GM12878 (cell line): Measurements from ENCODE around the gene MISP3. TPM values are rescaled to one million over a fixed set of nuclear protein-coding genes. Genes with fewer than 3 reads are reported as not detected.

Source experiments
- ATAC-seq: fragments of 200-7000 bp; cut with Tn5 transposase; 3 replicates; pipeline ENCODE4 v1.9.1; 2020; ENCODE audit warnings: mild to moderate bottlenecking, moderate library complexity
- BruUV-seq: library from RNA; stranded (reverse); fragments of 400-500 nt; replicated peaks from 2 replicates; lab custom pipeline; 2021; lab: Mats Ljungman, UMichigan
- CTCF ChIA-PET: fragments of 300-600 bp; sonication (Branson Sonifier 250); formaldehyde crosslinking; extraction: SDS; loops from one replicate; lab custom pipeline; 2021; ENCODE audit warnings: inconsistent platforms; lab: Yijun Ruan, JAX
- POLR2A ChIA-PET: fragments of 350-600 bp; formaldehyde crosslinking; extraction: SDS; loops from one replicate; lab custom pipeline; 2021; ENCODE audit warnings: inconsistent platforms; lab: Charles Lee
- RAD21 ChIA-PET: fragments of 300-600 bp; sonication (Branson Sonifier 250); formaldehyde crosslinking; loops from one replicate; lab custom pipeline; 2023; ENCODE audit warnings: antibody characterized with exemption; ENCODE audit not compliant: unreplicated experiment; lab: Charles Lee
- SMC1A ChIA-PET: fragments of 300-600 bp; sonication (Branson Sonifier 250); formaldehyde crosslinking; loops from one replicate; lab custom pipeline; 2023; ENCODE audit not compliant: unreplicated experiment, uncharacterized antibody; lab: Charles Lee
- DNase-seq: peaks from one replicate; pipeline ENCODE4 v3.0.0-alpha.2; 2011; ENCODE audit warnings: low read depth, low spot score
- FAIRE-seq: peaks from 3 replicates; lab custom pipeline; 2011; peaks lifted over from hg19 to GRCh38; lab: Jason Lieb, UNC
- H2AFZ ChIP-seq: 2 replicates; pipeline ENCODE4 v1.6.0; 2011; ENCODE audit warnings: low read depth, low read length, control low read depth; ENCODE audit not compliant: control insufficient read depth
- H3K27ac ChIP-seq: 2 replicates; pipeline ENCODE4 v1.5.1; 2011; ENCODE audit warnings: control low read depth; ENCODE audit not compliant: control insufficient read depth, insufficient read depth
- H3K27me3 ChIP-seq, 2 experiments: replicated peaks in 1 of 2; 2 replicates each; pipeline versions ENCODE4 v1.6.0 to v1.6.1; 2011; ENCODE audit warnings: low read length in 1 of 2; ENCODE audit not compliant: control insufficient read depth in 2 of 2, insufficient read depth in 2 of 2
- H3K36me3 ChIP-seq, 2 experiments: 2 replicates each; pipeline ENCODE4 v1.5.1; 2011; ENCODE audit warnings: low read length in 1 of 2; ENCODE audit not compliant: control insufficient read depth in 2 of 2, insufficient read depth in 2 of 2
- H3K4me1 ChIP-seq: 2 replicates; pipeline ENCODE4 v1.6.1; 2011; ENCODE audit warnings: mild to moderate bottlenecking, low read length, moderate library complexity, mixed read lengths; ENCODE audit not compliant: control insufficient read depth, insufficient read depth
- H3K4me2 ChIP-seq: 2 replicates; pipeline ENCODE4 v1.6.0; 2011; ENCODE audit warnings: control low read depth; ENCODE audit not compliant: control insufficient read depth, insufficient read depth
- H3K4me3 ChIP-seq: fragments of 200-600 bp; sonication (generic); 2 replicates; pipeline ENCODE4 v1.5.1; 2016
- H3K79me2 ChIP-seq: 2 replicates; pipeline ENCODE4 v1.6.0; 2011; ENCODE audit warnings: low read length; ENCODE audit not compliant: control insufficient read depth, insufficient read depth
- H3K9ac ChIP-seq: 2 replicates; pipeline ENCODE4 v1.8.0; 2011; ENCODE audit warnings: low read length, control low read depth, mixed read lengths; ENCODE audit not compliant: control insufficient read depth, insufficient read depth
- H3K9me3 ChIP-seq: replicated peaks from 3 replicates; pipeline ENCODE4 v1.5.1; 2011; ENCODE audit warnings: mild to moderate bottlenecking, low read length; ENCODE audit not compliant: control insufficient read depth, insufficient read depth
- H4K20me1 ChIP-seq: 2 replicates; pipeline ENCODE4 v1.6.0; 2011; ENCODE audit not compliant: control insufficient read depth, insufficient read depth
- ASH2L ChIP-seq: fragments of 300-600, 200-600 bp; sonication (generic); IDR thresholded peaks from 2 replicates; pipeline ENCODE4 v1.6.1; 2017; ENCODE audit warnings: low read depth, mild to moderate bottlenecking, borderline replicate concordance
- BHLHE40 ChIP-seq, 2 experiments: fragments of 450-650 bp in 1 of 2; IDR thresholded peaks; 2 replicates each; pipeline ENCODE4 v1.6.1; 2011 to 2017; ENCODE audit warnings: low read depth in 2 of 2, borderline replicate concordance in 1 of 2, improper control_type of control experiment in 1 of 2, low read length in 1 of 2, mild to moderate bottlenecking in 1 of 2
- CREB1 ChIP-seq: IDR thresholded peaks from 2 replicates; pipeline ENCODE4 v1.6.1; 2012; ENCODE audit warnings: low read depth, mild to moderate bottlenecking, inconsistent platforms
- CREM ChIP-seq: IDR thresholded peaks from 2 replicates; pipeline ENCODE4 v1.6.1; 2014; ENCODE audit warnings: antibody characterized with exemption, low read depth
- ELK1 ChIP-seq: IDR thresholded peaks from 2 replicates; pipeline ENCODE4 v1.6.1; 2012; ENCODE audit warnings: low read depth, low read length, improper control_type of control experiment
- FOXK2 ChIP-seq: fragments of 450-650 bp; IDR thresholded peaks from 2 replicates; pipeline ENCODE4 v1.6.1; 2017; ENCODE audit warnings: mild to moderate bottlenecking, moderate library complexity
- HCFC1 ChIP-seq: fragments of 150-350 bp; IDR thresholded peaks from 2 replicates; pipeline ENCODE4 v1.6.1; 2014; ENCODE audit warnings: low read length
- MEF2A ChIP-seq: IDR thresholded peaks from 2 replicates; pipeline ENCODE4 v1.6.1; 2011; ENCODE audit warnings: low read depth, mild to moderate bottlenecking, low read length, moderate library complexity; ENCODE audit not compliant: insufficient read depth
- NFYB ChIP-seq: IDR thresholded peaks from 2 replicates; pipeline ENCODE4 v1.6.1; 2011; ENCODE audit warnings: low read depth, mild to moderate bottlenecking, low read length, improper control_type of control experiment, moderate library complexity; ENCODE audit not compliant: insufficient read depth
- NR2C1 ChIP-seq: fragments of 450-650 bp; IDR thresholded peaks from 2 replicates; pipeline ENCODE4 v1.6.1; 2017; ENCODE audit warnings: antibody characterized with exemption, mild to moderate bottlenecking, moderate library complexity
- NR2F1 ChIP-seq: fragments of 450-650 bp; conservative IDR thresholded peaks from 2 replicates; pipeline ENCODE4 v1.6.1; 2017; ENCODE audit warnings: mild to moderate bottlenecking
- PML ChIP-seq: IDR thresholded peaks from 2 replicates; pipeline ENCODE4 v1.6.1; 2012; ENCODE audit warnings: low read length, inconsistent platforms
- RB1 ChIP-seq: fragments of 450-650 bp; formaldehyde crosslinking; IDR thresholded peaks from 2 replicates; pipeline ENCODE4 v1.6.1; 2017; ENCODE audit warnings: mild to moderate bottlenecking, borderline replicate concordance
- RELA ChIP-seq: fragments of 450-650 bp; IDR thresholded peaks from 2 replicates; pipeline ENCODE4 v1.8.0; 2014; ENCODE audit warnings: borderline replicate concordance; ENCODE audit not compliant: partially characterized antibody
- RFX5 ChIP-seq: IDR thresholded peaks from 2 replicates; pipeline ENCODE4 v1.6.1; 2011; ENCODE audit warnings: low read depth, low read length, improper control_type of control experiment
- SIN3A ChIP-seq: IDR thresholded peaks from 2 replicates; pipeline ENCODE4 v1.6.1; 2012; ENCODE audit warnings: low read depth, low read length, improper control_type of control experiment
- SIX5 ChIP-seq: IDR thresholded peaks from 2 replicates; pipeline ENCODE4 v1.6.1; 2011; ENCODE audit warnings: mild to moderate bottlenecking, low read depth, low read length, moderate library complexity; ENCODE audit not compliant: severe bottlenecking
- SP1 ChIP-seq: IDR thresholded peaks from one replicate; pipeline ENCODE4 v1.6.1; 2011; ENCODE audit warnings: low read depth, low read length
- SREBF1 ChIP-seq: IDR thresholded peaks from 2 replicates; pipeline ENCODE4 v1.6.1; 2012; ENCODE audit warnings: mild to moderate bottlenecking, low read length
- SUZ12 ChIP-seq: fragments of 200-600 bp; sonication (generic); IDR thresholded peaks from one replicate; pipeline ENCODE4 v1.6.1; 2018; ENCODE audit warnings: antibody characterized with exemption, mild to moderate bottlenecking; ENCODE audit not compliant: unreplicated experiment
- TARDBP ChIP-seq: IDR thresholded peaks from 2 replicates; pipeline ENCODE4 v1.6.1; 2016; ENCODE audit warnings: borderline replicate concordance
- ZNF384 ChIP-seq: IDR thresholded peaks from 2 replicates; pipeline ENCODE4 v1.6.1; 2012; ENCODE audit warnings: low read depth, mild to moderate bottlenecking, low read length, improper control_type of control experiment, borderline replicate concordance
- ZNF622 ChIP-seq: fragments of 450-650 bp; IDR thresholded peaks from 2 replicates; pipeline ENCODE4 v1.6.1; 2017; ENCODE audit warnings: mild to moderate bottlenecking, inconsistent platforms
- ZSCAN29 ChIP-seq: fragments of 450-650 bp; IDR thresholded peaks from 2 replicates; pipeline ENCODE4 v1.6.1; 2017; ENCODE audit warnings: mild to moderate bottlenecking, moderate library complexity
- WGBS: methylation state at CpG from one replicate; pipeline ENCODE4 v1.1.6; 2016; ENCODE audit warnings: low lambda C conversion rate; ENCODE audit not compliant: insufficient replicate concordance, insufficient coverage; ENCODE audit errors: missing lambda C conversion rate; 5-methylcytosine and 5-hydroxymethylcytosine counted together
- in situ Hi-C: fragments of 300-500 bp; cut with MboI; formaldehyde crosslinking; loops from 9 replicates; pipeline ENCODE4 v1.14.3; 2018; ENCODE audit warnings: mixed read lengths
- intact Hi-C: fragments of 100-400 bp; cut with micrococcal nuclease; formaldehyde crosslinking; loops from one replicate; pipeline ENCODE4 v1.14.2; 2022; ENCODE audit not compliant: unreplicated experiment
- polyA plus RNA-seq, 11 experiments: library from polyadenylated mRNA; depleted of rRNA in 4 of 11; unstranded in 6 of 11; stranded (reverse) in 5 of 11; fragments of >200 nt; fragmentation: Nextera tagmentation in 4 of 11; fragmentation: Illumina TruSeq in 1 of 11; extraction: Ambion mirVana in 4 of 11; extraction: Trizol in 1 of 11; gene quantifications; 1 replicate in 1 of 11; 2 replicates in 10 of 11; pipeline versions ENCODE4 v1.2.1 to v1.2.3, GENCODE V29; 2011 to 2016; ENCODE audit warnings: inconsistent platforms in 2 of 11, missing spikeins in 2 of 11, low read depth in 1 of 11
- total RNA-seq, 4 experiments: library from RNA; depleted of rRNA in 3 of 4; stranded (reverse); fragments of >200 nt in 3 of 4; fragmentation: Illumina TruSeq in 1 of 4; extraction: Trizol in 1 of 4; gene quantifications; 2 replicates each; pipeline versions ENCODE4 v1.2.1 to v1.2.3, GENCODE V29; 2013 to 2021

The MISP3 gene
- total and polyA plus RNA-seq, 10 of the 15 experiments (the other 5 are each of a cell fraction or from before 2014, with no cell fraction given) = 0.07 to 1.4 (median 0.64) TPM

- no peaks in the 10 kb centered on the region for H3K36me3 ChIP-seq
- DNase-seq (peak; percentile 99), ATAC-seq (peak; percentile 94), FAIRE-seq (peak; percentile 99)
- in situ Hi-C loops (no loop called here), intact Hi-C loops (loop anchor here (2.0 to 5.0 kb wide), 2 partner anchors 36 to 56 kb away; partner anchors contain the start of genes ASF1B and PRKACA)
- BruUV-seq = TSS peak; percentile 86
- peak overlapping the region; percentile 83 for H3K4me3 ChIP-seq
- H3K79me2 ChIP-seq = peaks cover 8% of the 10 kb centered on the region
- H3K27me3 ChIP-seq = no peaks in the 10 kb centered on the region
- CTCF ChIA-PET = interaction anchor here (0.6 to 5.6 kb wide), 16 partner anchors 8 to 202 kb away, joined by 3 to 30 read pairs (median 5); partner anchors contain the start of genes ASF1B, MISP3 and PRKACA
- WGBS = under 1% methylated on average over 50 of the region's 50 CpGs
- peak overlapping the region; percentile 97 for H2AFZ ChIP-seq
- peaks cover 4% of the 10 kb centered on the region; the same call in 1 of the 2 replicates for H3K4me1 ChIP-seq
- peak overlapping the region; percentile 86 for H3K27ac ChIP-seq
- SMC1A ChIA-PET = interaction anchor here (0.5 to 1.2 kb wide), 4 partner anchors 37 to 273 kb away, joined by 3 to 4 read pairs (median 3); partner anchors contain the start of gene ASF1B
- H4K20me1 ChIP-seq = no peaks in the 10 kb centered on the region
- peak overlapping the region; percentile 90 for H3K4me2 ChIP-seq
- peak overlapping the region; percentile 90 for H3K9ac ChIP-seq
- no peaks in the 10 kb centered on the region for H3K9me3 ChIP-seq
- POLR2A ChIA-PET = interaction anchor here (0.6 to 4.9 kb wide), 12 partner anchors 7 to 401 kb away, joined by 3 to 23 read pairs (median 4); partner anchors contain the start of genes ASF1B, PRKACA and RFX1
- RAD21 ChIA-PET = interaction anchor here (0.6 to 4.8 kb wide), 10 partner anchors 10 to 234 kb away, joined by 3 to 27 read pairs (median 4); partner anchors contain the start of genes ASF1B and MISP3
- no peak for TF ChIP-seq RFX5
- TF ChIP-seq ZNF622 = no peak
- TF ChIP-seq SIN3A = peak; percentile 59
- TF ChIP-seq PML = peak; percentile 88; the same call in 1 of the 2 replicates
- 0 out of 2 replicates have a peak, but pooled peaks have one; percentile 45 for TF ChIP-seq ELK1
- peak; percentile 93 for TF ChIP-seq HCFC1
- TF ChIP-seq RELA = peak; percentile 58
- peak; percentile 75 for TF ChIP-seq SP1
- TF ChIP-seq BHLHE40 (IDR thresholded peaks at IDR 0.05; ENCODE audit: borderline replicate concordance in 1 of 2, low read depth in 2 of 2, low read length in 1 of 2) = 0 out of 4 replicates have a peak, but pooled peaks of 1 of the 2 experiments have one; percentile 4
- peak; percentile 89 for TF ChIP-seq NR2F1
- peak; percentile 89 for TF ChIP-seq SIX5
- TF ChIP-seq ZSCAN29 = no peak
- no peak for TF ChIP-seq SUZ12
- TF ChIP-seq CREM = peak; percentile 90
- TF ChIP-seq CREB1 = peak; percentile 88
- TF ChIP-seq ASH2L = no peak
- peak; percentile 100 for TF ChIP-seq NR2C1
- TF ChIP-seq TARDBP = 0 out of 2 replicates have a peak, but pooled peaks have one; percentile 29
- TF ChIP-seq NFYB = peak; percentile 52; the same call in 1 of the 2 replicates
- TF ChIP-seq ZNF384 = peak; percentile 81; the same call in 1 of the 2 replicates
- peak; percentile 46; the same call in 1 of the 2 replicates for TF ChIP-seq FOXK2
- TF ChIP-seq MEF2A = 0 out of 2 replicates have a peak, but pooled peaks have one; percentile 12
- TF ChIP-seq SREBF1 = peak; percentile 88
- TF ChIP-seq RB1 = peak; percentile 62; the same call in 1 of the 2 replicates
Observed at GRCh38 chr19:14080887-14081796, 8.6 kb downstream of the MISP3 start.
